ENCODE results near the gene LPAR6.

The LPAR6 gene

GRCh38 chr13:48393030-48393697 is 19.7 kb downstream of the LPAR6 start:
- no peak overlapping the region for H3K4me3 ChIP-seq (ENCODE audit: low read depth, low read length)
- TF ChIP-seq CTCF (IDR thresholded peaks at IDR 0.05; ENCODE audit: low read depth, low read length), result no peak

- no peak overlapping the region for H3K4me3 ChIP-seq (ENCODE audit: low read depth, low read length)
- TF ChIP-seq CTCF (IDR thresholded peaks at IDR 0.05; ENCODE audit: low read depth, low read length), result no peak
These were observed 21.7 kb downstream of the LPAR6 start for GRCh38 chr13:48391257-48391656.

GRCh38 chr13:48386816-48387215 is 26.1 kb downstream of the LPAR6 start:
- no peak for TF ChIP-seq CTCF (IDR thresholded peaks at IDR 0.05; ENCODE audit: low read depth, low read length)
- no peak overlapping the region for H3K4me3 ChIP-seq (ENCODE audit: low read depth, low read length)

- TF ChIP-seq CTCF (IDR thresholded peaks at IDR 0.05; ENCODE audit: low read depth, low read length), result no peak
- no peak overlapping the region for H3K4me3 ChIP-seq (ENCODE audit: low read depth, low read length)
These were observed 29.5 kb downstream of the LPAR6 start for GRCh38 chr13:48383384-48383783.

GRCh38 chr13:48380581-48380980 is 32.3 kb downstream of the LPAR6 start:
- TF ChIP-seq CTCF (IDR thresholded peaks at IDR 0.05; ENCODE audit: low read depth, low read length), result no peak
- H3K4me3 ChIP-seq (ENCODE audit: low read depth, low read length), result no peak overlapping the region

GRCh38 chr13:48377857-48378256 is 35.1 kb downstream of the LPAR6 start:
- no peak overlapping the region for H3K4me3 ChIP-seq (ENCODE audit: low read depth, low read length)
- no peak for TF ChIP-seq CTCF (IDR thresholded peaks at IDR 0.05; ENCODE audit: low read depth, low read length)

GRCh38 chr13:48370815-48371214 is 42.1 kb downstream of the LPAR6 start:
- TF ChIP-seq CTCF (IDR thresholded peaks at IDR 0.05; ENCODE audit: low read depth, low read length), result no peak
- H3K4me3 ChIP-seq (ENCODE audit: low read depth, low read length), result no peak overlapping the region
